ENCODE results near the gene CDK9.

GRCh38 chr9:127833555-127833954 is 47.7 kb downstream of the CDK9 start:
- TF ChIP-seq CTCF (IDR thresholded peaks at IDR 0.05): no peak
- TF ChIP-seq POLR2A (IDR thresholded peaks at IDR 0.05): no peak

Data from body of pancreas (tissue), 4 donors.